Astrocyte (in vitro differentiated cells and primary cell): ENCODE measurements around the gene HKDC1. TPM values are rescaled to one million over a fixed set of nuclear protein-coding genes. Genes with fewer than 3 reads are reported as not detected.

Source experiments
- DNase-seq: peaks from one replicate; pipeline ENCODE4 v3.0.0-alpha.2; 2010; ENCODE audit warnings: low read depth
- FAIRE-seq: peaks from 2 replicates; lab custom pipeline; 2011; peaks lifted over from hg19 to GRCh38; lab: Jason Lieb, UNC
- H2AFZ ChIP-seq: 2 replicates; pipeline ENCODE4 v1.6.0; 2012; ENCODE audit warnings: low read depth, low read length, inconsistent platforms
- H3K27ac ChIP-seq: 2 replicates; pipeline ENCODE4 v1.5.1; 2011; ENCODE audit warnings: low read depth, low read length, inconsistent platforms
- H3K27me3 ChIP-seq: 2 replicates; pipeline ENCODE4 v1.6.0; 2011; ENCODE audit warnings: low read length, inconsistent platforms; ENCODE audit not compliant: insufficient read depth
- H3K36me3 ChIP-seq: 2 replicates; pipeline ENCODE4 v1.5.1; 2011; ENCODE audit warnings: low read length, inconsistent platforms; ENCODE audit not compliant: insufficient read depth
- H3K4me1 ChIP-seq: 2 replicates; pipeline ENCODE4 v1.5.1; 2011; ENCODE audit warnings: low read length, inconsistent platforms; ENCODE audit not compliant: insufficient read depth
- H3K4me2 ChIP-seq: 2 replicates; pipeline ENCODE4 v1.6.0; 2012; ENCODE audit warnings: low read length, inconsistent platforms
- H3K4me3 ChIP-seq: 2 replicates; pipeline ENCODE4 v1.5.1; 2011; ENCODE audit warnings: low read depth, mild to moderate bottlenecking, low read length, inconsistent platforms; ENCODE audit not compliant: insufficient read depth
- H3K79me2 ChIP-seq: 2 replicates; pipeline ENCODE4 v1.6.0; 2012; ENCODE audit warnings: mild to moderate bottlenecking, low read length, inconsistent platforms; ENCODE audit not compliant: insufficient read depth
- H3K9ac ChIP-seq: 2 replicates; pipeline ENCODE4 v1.6.0; 2012; ENCODE audit warnings: mild to moderate bottlenecking, low read length, inconsistent platforms
- H3K9me3 ChIP-seq: 2 replicates; pipeline ENCODE4 v1.5.1; 2012; ENCODE audit warnings: low read depth, mild to moderate bottlenecking, low read length, inconsistent platforms; ENCODE audit not compliant: insufficient read depth
- H4K20me1 ChIP-seq: 2 replicates; pipeline ENCODE4 v1.6.0; 2012; ENCODE audit warnings: low read length, inconsistent platforms; ENCODE audit not compliant: insufficient read depth
- H3K27ac Mint-ChIP-seq: one replicate; pipeline ENCODE4 v1.8.0; 2021; ENCODE audit warnings: mild to moderate bottlenecking, mixed read lengths; ENCODE audit not compliant: unreplicated experiment
- H3K27me3 Mint-ChIP-seq: one replicate; pipeline ENCODE4 v1.8.0; 2021; ENCODE audit warnings: low read depth, mixed read lengths; ENCODE audit not compliant: unreplicated experiment
- H3K36me3 Mint-ChIP-seq: one replicate; pipeline ENCODE4 v1.8.0; 2021; ENCODE audit warnings: low read depth, mixed read lengths; ENCODE audit not compliant: unreplicated experiment
- H3K4me1 Mint-ChIP-seq: one replicate; pipeline ENCODE4 v1.8.0; 2021; ENCODE audit warnings: low read depth, mixed read lengths; ENCODE audit not compliant: unreplicated experiment
- H3K4me3 Mint-ChIP-seq: one replicate; pipeline ENCODE4 v1.8.0; 2021; ENCODE audit warnings: mild to moderate bottlenecking, moderate library complexity, mixed read lengths; ENCODE audit not compliant: unreplicated experiment
- H3K9me3 Mint-ChIP-seq: one replicate; pipeline ENCODE4 v1.8.0; 2021; ENCODE audit warnings: mild to moderate bottlenecking, mixed read lengths; ENCODE audit not compliant: unreplicated experiment
- EZH2 ChIP-seq: IDR thresholded peaks from 2 replicates; pipeline ENCODE4 v1.6.1; 2012; ENCODE audit warnings: mild to moderate bottlenecking, low read length, inconsistent platforms; ENCODE audit not compliant: insufficient read depth
- total RNA-seq: library from RNA; stranded (reverse); gene quantifications from 2 replicates; pipeline ENCODE4 v1.2.1, GENCODE V29; 2021
- TF ChIP-seq, protein P1 (sequence below): IDR thresholded peaks from 2 replicates; pipeline ENCODE4 v1.5.1; 2011; ENCODE audit warnings: low read depth, mild to moderate bottlenecking, inconsistent platforms, low read length, moderate library complexity; ENCODE audit not compliant: insufficient read depth

HKDC1 gene
- total RNA-seq, 1 donor from 2014 or later = 4.2 TPM

GRCh38 chr10:69209787-69210484 is 10.2 kb upstream of the HKDC1 start:
- Histone ChIP-seq H3K4me3 (no peak overlapping the region), H3K4me1 (no peaks in the 10 kb centered on the region), H2AFZ (no peak overlapping the region), H3K27ac (no peak overlapping the region), H3K79me2 (no peaks in the 10 kb centered on the region), H3K4me2 (no peak overlapping the region), H3K36me3 (peaks cover 16% of the 10 kb centered on the region), H3K9me3 (no peaks in the 10 kb centered on the region), H3K27me3 (peaks cover 2% of the 10 kb centered on the region), H3K9ac (no peak overlapping the region), H4K20me1 (peaks cover 4% of the 10 kb centered on the region)
- H3K4me1 Mint-ChIP-seq = peaks cover 13% of the 10 kb centered on the region
- no peak overlapping the region for H3K27ac Mint-ChIP-seq
- no peak overlapping the region for H3K4me3 Mint-ChIP-seq
- TF ChIP-seq EZH2 = no peak
- TF ChIP-seq, protein P1, sequence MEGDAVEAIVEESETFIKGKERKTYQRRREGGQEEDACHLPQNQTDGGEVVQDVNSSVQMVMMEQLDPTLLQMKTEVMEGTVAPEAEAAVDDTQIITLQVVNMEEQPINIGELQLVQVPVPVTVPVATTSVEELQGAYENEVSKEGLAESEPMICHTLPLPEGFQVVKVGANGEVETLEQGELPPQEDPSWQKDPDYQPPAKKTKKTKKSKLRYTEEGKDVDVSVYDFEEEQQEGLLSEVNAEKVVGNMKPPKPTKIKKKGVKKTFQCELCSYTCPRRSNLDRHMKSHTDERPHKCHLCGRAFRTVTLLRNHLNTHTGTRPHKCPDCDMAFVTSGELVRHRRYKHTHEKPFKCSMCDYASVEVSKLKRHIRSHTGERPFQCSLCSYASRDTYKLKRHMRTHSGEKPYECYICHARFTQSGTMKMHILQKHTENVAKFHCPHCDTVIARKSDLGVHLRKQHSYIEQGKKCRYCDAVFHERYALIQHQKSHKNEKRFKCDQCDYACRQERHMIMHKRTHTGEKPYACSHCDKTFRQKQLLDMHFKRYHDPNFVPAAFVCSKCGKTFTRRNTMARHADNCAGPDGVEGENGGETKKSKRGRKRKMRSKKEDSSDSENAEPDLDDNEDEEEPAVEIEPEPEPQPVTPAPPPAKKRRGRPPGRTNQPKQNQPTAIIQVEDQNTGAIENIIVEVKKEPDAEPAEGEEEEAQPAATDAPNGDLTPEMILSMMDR = no peak
- FAIRE-seq (no peak), DNase-seq (no peak)
- H3K36me3 Mint-ChIP-seq = peaks cover 13% of the 10 kb centered on the region
- H3K9me3 Mint-ChIP-seq = no peaks in the 10 kb centered on the region
- no peaks in the 10 kb centered on the region for H3K27me3 Mint-ChIP-seq

DNA sequence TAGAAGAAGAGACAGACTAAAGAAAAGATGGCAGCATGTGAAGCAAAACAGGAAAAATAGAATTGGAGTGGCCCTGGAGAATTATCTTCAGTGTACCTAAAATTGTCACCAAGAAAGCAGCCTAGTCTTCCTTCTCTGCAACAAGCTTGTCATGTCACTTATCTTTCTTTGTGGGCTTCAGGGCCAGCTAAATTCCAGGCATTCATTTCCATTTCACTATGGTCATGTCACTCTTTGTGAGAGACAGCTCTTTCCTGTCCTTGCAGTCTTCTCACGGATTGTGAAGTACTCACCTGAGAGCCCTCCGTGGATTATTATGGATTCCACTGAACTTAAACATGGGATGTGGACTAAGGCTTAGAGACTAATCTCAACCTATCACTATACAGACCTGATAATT is 9.0 kb upstream of the HKDC1 start:
- FAIRE-seq = no peak
- Histone ChIP-seq H3K79me2 (no peaks in the 10 kb centered on the region), H4K20me1 (peaks cover 4% of the 10 kb centered on the region), H3K4me2 (no peak overlapping the region), H3K4me1 (no peaks in the 10 kb centered on the region), H2AFZ (no peak overlapping the region), H3K4me3 (no peak overlapping the region), H3K9ac (no peak overlapping the region), H3K27me3 (peaks cover 2% of the 10 kb centered on the region), H3K36me3 (peaks cover 16% of the 10 kb centered on the region), H3K27ac (no peak overlapping the region), H3K9me3 (no peaks in the 10 kb centered on the region)
- Mint-ChIP-seq H3K27ac (no peak overlapping the region), H3K4me3 (no peak overlapping the region), H3K9me3 (no peaks in the 10 kb centered on the region), H3K36me3 (peaks cover 13% of the 10 kb centered on the region), H3K27me3 (no peaks in the 10 kb centered on the region), H3K4me1 (peaks cover 22% of the 10 kb centered on the region)
- DNase-seq = no peak
- no peak for TF ChIP-seq EZH2
- TF ChIP-seq, protein P1 = no peak

- no peak for DNase-seq
- Mint-ChIP-seq H3K27me3 (no peaks in the 10 kb centered on the region), H3K36me3 (peaks cover 11% of the 10 kb centered on the region)
Observed at GRCh38 chr10:69211524-69211923, 8.6 kb upstream of the HKDC1 start.

More at GRCh38 chr10:69211524-69211923, 8.6 kb upstream of the HKDC1 start:
- no peak for TF ChIP-seq EZH2
- TF ChIP-seq, protein P1 = no peak
- Mint-ChIP-seq H3K27ac (no peak overlapping the region), H3K4me3 (no peak overlapping the region), H3K9me3 (no peaks in the 10 kb centered on the region), H3K4me1 (peaks cover 26% of the 10 kb centered on the region)
- Histone ChIP-seq H3K4me3 (no peak overlapping the region), H3K4me2 (no peak overlapping the region), H3K79me2 (no peaks in the 10 kb centered on the region), H2AFZ (no peak overlapping the region), H3K9ac (no peak overlapping the region), H3K27ac (no peak overlapping the region), H4K20me1 (peaks cover 4% of the 10 kb centered on the region), H3K4me1 (peaks cover 2% of the 10 kb centered on the region), H3K9me3 (no peaks in the 10 kb centered on the region), H3K36me3 (peaks cover 16% of the 10 kb centered on the region), H3K27me3 (peaks cover 2% of the 10 kb centered on the region)
- no peak for FAIRE-seq
